Measurements from ENCODE around the gene DYRK1A. TPM values are rescaled to one million over a fixed set of nuclear protein-coding genes. Genes with fewer than 3 reads are reported as not detected.
A peak's percentile ranks its signal among the peaks of the same experiment; 100 is the strongest.
"Not testable (repeated sequence)": the region's sequence is repeated elsewhere in the genome, so short reads cannot be mapped to it uniquely, and the experiment has no call there.

Gene DYRK1A
- total RNA-seq, 1 donor from 2014 or later: 60.9 TPM

- peaks cover 15% of the 10 kb centered on the region for H3K36me3 Mint-ChIP-seq (ENCODE audit: low read depth)
- no peaks in the 10 kb centered on the region for H3K9me3 Mint-ChIP-seq
- intact Hi-C loops (cut with micrococcal nuclease): no loop called here
- H3K4me1 Mint-ChIP-seq: no peaks in the 10 kb centered on the region
- DNase-seq: peak; percentile 49
- H3K4me3 Mint-ChIP-seq: no peak overlapping the region
- no peaks in the 10 kb centered on the region for H3K27me3 Mint-ChIP-seq
- no peak overlapping the region for H3K27ac Mint-ChIP-seq
Measured at GRCh38 chr21:37520801-37521200, 154.2 kb downstream of the DYRK1A start.

- Mint-ChIP-seq H3K9me3 (no peaks in the 10 kb centered on the region), H3K27ac (no peak overlapping the region), H3K27me3 (no peaks in the 10 kb centered on the region), H3K4me3 (no peak overlapping the region), H3K36me3 (ENCODE audit: low read depth) (peaks cover 13% of the 10 kb centered on the region), H3K4me1 (no peaks in the 10 kb centered on the region)
- intact Hi-C loops (cut with micrococcal nuclease): no loop called here
- peak; percentile 52 for DNase-seq
Measured at GRCh38 chr21:37521658-37522057, 155.1 kb downstream of the DYRK1A start.

DNA sequence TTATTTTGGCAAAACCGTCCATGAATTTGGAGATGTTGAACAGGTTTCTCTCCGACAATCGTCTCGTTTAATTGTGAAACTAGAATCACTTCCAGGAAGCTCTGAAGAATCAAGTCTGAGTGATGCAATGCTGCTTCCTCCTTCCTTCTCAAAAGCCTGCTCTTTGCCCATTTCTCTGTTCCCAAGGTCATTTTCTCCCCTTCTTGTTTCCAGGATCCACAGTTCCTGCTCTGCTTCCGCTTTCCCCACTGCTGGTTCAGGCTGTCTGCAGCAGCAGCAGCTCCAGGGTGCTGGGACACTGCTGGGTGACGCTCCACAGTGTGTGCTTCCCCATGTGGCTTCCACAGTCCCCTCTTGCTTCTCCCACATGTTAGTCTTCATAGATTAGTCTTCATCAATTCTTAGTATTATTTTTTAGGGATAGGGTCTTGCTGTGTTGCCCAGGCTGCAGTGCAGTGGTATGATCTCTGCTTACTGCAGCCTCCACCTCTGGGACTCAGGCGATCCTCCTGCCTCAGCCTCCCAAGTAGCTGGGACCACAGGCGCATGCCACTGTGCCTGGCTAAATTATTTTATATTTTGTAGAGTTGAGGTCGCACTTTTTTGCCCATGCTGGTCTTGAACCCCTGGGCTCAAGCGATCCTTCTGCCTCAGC, 156.2 kb downstream of the DYRK1A start:
- intact Hi-C loops (cut with micrococcal nuclease): no loop called here
- Mint-ChIP-seq H3K9me3 (no peaks in the 10 kb centered on the region), H3K4me1 (no peaks in the 10 kb centered on the region), H3K36me3 (ENCODE audit: low read depth) (peaks cover 5% of the 10 kb centered on the region), H3K27me3 (no peaks in the 10 kb centered on the region), H3K4me3 (no peak overlapping the region), H3K27ac (no peak overlapping the region)
- DNase-seq: peak; percentile 46

DNA sequence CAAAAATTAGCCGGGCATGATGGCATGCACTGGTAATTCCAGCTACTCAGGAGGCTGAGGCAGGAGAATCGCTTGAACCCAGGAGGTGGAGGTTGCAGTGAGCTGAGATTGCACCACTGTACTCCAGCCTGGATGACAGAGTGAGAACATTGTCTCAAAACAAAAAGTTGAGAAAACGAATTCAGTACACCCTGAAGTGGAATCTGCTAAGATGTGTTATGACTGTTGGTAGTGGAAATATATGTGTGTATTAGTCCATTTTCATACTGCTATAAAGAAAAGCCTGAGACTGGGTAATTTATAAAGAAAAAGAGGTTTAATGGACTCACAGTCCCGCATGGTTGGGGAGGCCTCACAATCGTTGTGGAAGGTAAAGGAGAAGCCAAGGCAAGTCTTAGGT, 158.4 kb downstream of the DYRK1A start:
- not testable (repeated sequence) for H3K4me3 Mint-ChIP-seq, H3K27me3 Mint-ChIP-seq

GRCh38 chr21:37525810-37526209, 159.2 kb downstream of the DYRK1A start:
- H3K27me3 Mint-ChIP-seq: peaks cover 11% of the 10 kb centered on the region
- H3K36me3 Mint-ChIP-seq (ENCODE audit: low read depth): no peaks in the 10 kb centered on the region

More for the DNA sequence above, 158.4 kb downstream of the DYRK1A start:
- H3K36me3 Mint-ChIP-seq (ENCODE audit: low read depth); H3K4me1 Mint-ChIP-seq; intact Hi-C loops (cut with micrococcal nuclease); H3K9me3 Mint-ChIP-seq; H3K27ac Mint-ChIP-seq; DNase-seq: not testable (repeated sequence)

DNA sequence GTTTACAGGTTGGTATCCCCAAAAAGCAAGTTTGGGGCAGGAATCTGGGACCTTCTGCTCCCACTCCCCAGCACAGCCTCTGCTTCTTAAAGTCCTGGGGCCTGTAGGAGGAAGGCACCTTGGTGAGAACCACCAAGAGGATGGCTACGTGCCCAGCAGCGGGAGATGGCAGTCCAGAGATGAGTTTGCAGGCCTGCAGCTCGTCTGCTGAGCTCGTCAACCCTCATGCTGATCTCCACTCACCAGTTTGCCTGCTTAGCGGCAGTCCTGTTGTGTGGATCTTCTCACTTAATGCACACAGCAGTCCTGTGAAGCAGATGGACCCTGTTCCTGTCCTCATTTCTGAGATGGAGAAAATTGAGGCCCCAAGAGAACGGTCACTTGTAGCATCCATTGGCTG, 160.5 kb downstream of the DYRK1A start:
- no peaks in the 10 kb centered on the region for H3K36me3 Mint-ChIP-seq (ENCODE audit: low read depth)
- H3K4me3 Mint-ChIP-seq: no peak overlapping the region
- H3K9me3 Mint-ChIP-seq: no peaks in the 10 kb centered on the region
- peaks cover 15% of the 10 kb centered on the region for H3K27me3 Mint-ChIP-seq
- H3K27ac Mint-ChIP-seq: no peak overlapping the region
- peaks cover 2% of the 10 kb centered on the region for H3K4me1 Mint-ChIP-seq
- intact Hi-C loops (cut with micrococcal nuclease): no loop called here
- no peak for DNase-seq

More at GRCh38 chr21:37525810-37526209, 159.2 kb downstream of the DYRK1A start:
- H3K27ac Mint-ChIP-seq: no peak overlapping the region
- H3K9me3 Mint-ChIP-seq: no peaks in the 10 kb centered on the region
- no peak for DNase-seq
- no peak overlapping the region for H3K4me3 Mint-ChIP-seq
- intact Hi-C loops (cut with micrococcal nuclease): no loop called here
- H3K4me1 Mint-ChIP-seq: peaks cover 2% of the 10 kb centered on the region

- Mint-ChIP-seq H3K4me3 (no peak overlapping the region), H3K9me3 (no peaks in the 10 kb centered on the region), H3K36me3 (ENCODE audit: low read depth) (no peaks in the 10 kb centered on the region), H3K4me1 (peaks cover 2% of the 10 kb centered on the region), H3K27ac (no peak overlapping the region), H3K27me3 (peaks cover 17% of the 10 kb centered on the region)
- intact Hi-C loops (cut with micrococcal nuclease): no loop called here
- no peak for DNase-seq
Measured at GRCh38 chr21:37527716-37528115, 161.1 kb downstream of the DYRK1A start.

- no peak overlapping the region for H3K27ac Mint-ChIP-seq
- no peaks in the 10 kb centered on the region for H3K36me3 Mint-ChIP-seq (ENCODE audit: low read depth)
- no peak for DNase-seq
- peaks cover 2% of the 10 kb centered on the region for H3K4me1 Mint-ChIP-seq
- intact Hi-C loops (cut with micrococcal nuclease): no loop called here
- H3K27me3 Mint-ChIP-seq: peaks cover 17% of the 10 kb centered on the region
- no peak overlapping the region for H3K4me3 Mint-ChIP-seq
- no peaks in the 10 kb centered on the region for H3K9me3 Mint-ChIP-seq
Measured at GRCh38 chr21:37528150-37528937, 161.8 kb downstream of the DYRK1A start.

DNA sequence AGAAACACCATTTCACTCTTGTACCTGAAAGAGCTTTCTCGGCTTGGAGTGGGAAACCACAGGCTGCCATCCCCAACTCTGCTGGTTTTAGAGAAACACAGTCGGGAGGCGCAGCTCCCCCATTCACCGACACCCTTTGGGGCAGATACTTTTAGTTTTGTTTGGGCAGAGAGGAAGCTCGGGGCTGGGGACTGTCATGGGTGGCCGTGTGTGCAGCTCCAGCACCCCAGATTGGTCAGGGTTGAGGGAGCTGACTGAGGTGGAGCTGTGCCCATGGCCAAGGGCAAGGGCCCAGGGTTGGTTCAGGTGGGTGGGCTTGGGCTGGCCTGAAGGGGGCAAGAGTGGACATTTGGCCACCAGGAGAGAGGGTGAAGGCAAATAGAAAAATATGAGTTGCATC, 163.1 kb downstream of the DYRK1A start:
- DNase-seq: no peak
- Mint-ChIP-seq H3K4me1 (peaks cover 2% of the 10 kb centered on the region), H3K36me3 (ENCODE audit: low read depth) (no peaks in the 10 kb centered on the region), H3K9me3 (no peaks in the 10 kb centered on the region), H3K4me3 (no peak overlapping the region), H3K27me3 (peaks cover 22% of the 10 kb centered on the region), H3K27ac (no peak overlapping the region)
- intact Hi-C loops (cut with micrococcal nuclease): no loop called here

- intact Hi-C loops (cut with micrococcal nuclease): no loop called here
- Mint-ChIP-seq H3K4me1 (peaks cover 2% of the 10 kb centered on the region), H3K4me3 (no peak overlapping the region)
Measured at GRCh38 chr21:37530901-37531351, 164.4 kb downstream of the DYRK1A start.

DNA sequence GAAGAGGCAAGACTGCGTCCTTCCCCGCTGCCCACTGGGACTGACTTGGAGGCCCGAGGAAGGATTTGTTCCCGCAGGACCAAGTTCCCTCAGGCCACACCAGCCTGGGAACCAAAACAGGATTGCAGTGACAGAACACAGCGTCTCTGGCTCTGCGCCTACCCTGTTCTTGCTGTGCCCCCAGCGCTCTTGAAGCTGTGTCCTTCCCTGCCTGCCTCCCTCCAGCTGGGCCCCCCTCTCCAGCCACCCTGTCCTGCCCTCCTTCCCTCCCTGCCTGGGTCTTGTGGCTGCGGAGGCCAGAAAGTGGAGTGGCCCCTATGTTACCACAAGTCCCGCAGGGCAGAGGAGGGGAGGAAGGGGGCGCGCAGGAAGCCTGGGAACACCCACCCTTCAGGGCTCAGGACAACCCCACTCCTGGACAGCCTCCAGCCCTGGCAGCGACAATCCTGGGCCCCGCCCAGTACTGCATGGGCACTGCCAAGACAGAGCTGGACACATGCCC, 164.9 kb downstream of the DYRK1A start:
- H3K4me3 Mint-ChIP-seq: no peak overlapping the region
- no peak overlapping the region for H3K27ac Mint-ChIP-seq
- peaks cover 2% of the 10 kb centered on the region for H3K4me1 Mint-ChIP-seq
- no peaks in the 10 kb centered on the region for H3K36me3 Mint-ChIP-seq (ENCODE audit: low read depth)
- peaks cover 29% of the 10 kb centered on the region for H3K27me3 Mint-ChIP-seq
- intact Hi-C loops (cut with micrococcal nuclease): no loop called here
- H3K9me3 Mint-ChIP-seq: peaks cover 4% of the 10 kb centered on the region
- no peak for DNase-seq

More at GRCh38 chr21:37530901-37531351, 164.4 kb downstream of the DYRK1A start:
- no peaks in the 10 kb centered on the region for H3K9me3 Mint-ChIP-seq
- no peak for DNase-seq
- H3K36me3 Mint-ChIP-seq (ENCODE audit: low read depth): no peaks in the 10 kb centered on the region
- no peak overlapping the region for H3K27ac Mint-ChIP-seq
- H3K27me3 Mint-ChIP-seq: peaks cover 27% of the 10 kb centered on the region

DNA sequence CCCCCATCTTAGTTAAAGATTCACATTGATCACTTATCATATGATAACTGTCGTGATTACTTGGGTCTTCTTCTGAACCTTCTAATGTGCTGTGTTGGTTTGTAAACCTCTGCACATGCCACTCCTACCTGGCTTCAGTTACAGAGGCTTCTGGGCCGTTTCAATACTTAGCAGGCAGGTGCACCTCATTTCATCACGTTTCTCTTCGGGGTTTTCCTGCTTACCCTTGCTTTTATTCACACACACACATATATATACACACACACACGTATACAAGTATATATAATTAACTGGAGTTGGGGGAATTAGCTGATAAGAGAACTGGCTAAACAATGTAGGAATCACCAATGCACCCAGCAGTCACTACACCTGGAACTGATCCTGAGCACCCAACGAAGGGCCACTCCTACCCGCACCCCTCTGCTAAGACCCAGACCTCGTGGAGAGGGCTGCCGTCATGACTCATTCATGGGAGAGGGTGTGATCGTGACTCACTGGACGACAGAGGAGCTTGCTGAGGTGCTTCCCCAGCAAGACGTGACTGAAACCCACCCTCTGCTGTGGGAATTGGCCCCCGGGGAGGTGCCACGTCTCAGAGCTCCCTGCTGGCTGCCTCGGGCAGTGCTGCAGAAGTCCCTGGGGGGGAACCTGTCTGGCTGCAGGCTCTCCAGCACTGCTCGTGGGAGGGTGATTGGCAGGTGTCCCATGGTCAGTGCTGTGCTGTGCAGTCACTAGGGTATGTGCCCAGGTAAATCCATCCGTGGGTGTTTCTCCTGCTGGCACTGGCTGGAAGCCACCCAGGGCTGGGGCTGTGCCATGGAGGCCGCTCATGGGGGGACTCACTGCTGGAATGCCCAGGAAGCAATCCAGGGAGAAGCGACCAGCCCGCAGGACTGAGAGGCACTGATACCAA, 166.6 kb downstream of the DYRK1A start:
- H3K36me3 Mint-ChIP-seq (ENCODE audit: low read depth): no peaks in the 10 kb centered on the region
- H3K9me3 Mint-ChIP-seq: peaks cover 9% of the 10 kb centered on the region
- no peak for DNase-seq
- H3K27me3 Mint-ChIP-seq: peaks cover 31% of the 10 kb centered on the region
- no peak overlapping the region for H3K4me3 Mint-ChIP-seq
- H3K4me1 Mint-ChIP-seq: peaks cover 2% of the 10 kb centered on the region
- no peak overlapping the region for H3K27ac Mint-ChIP-seq
- intact Hi-C loops (cut with micrococcal nuclease): no loop called here

GRCh38 chr21:37534431-37534830, 167.9 kb downstream of the DYRK1A start:
- no peak for DNase-seq
- intact Hi-C loops (cut with micrococcal nuclease): no loop called here
- peaks cover 2% of the 10 kb centered on the region for H3K4me1 Mint-ChIP-seq
- no peaks in the 10 kb centered on the region for H3K36me3 Mint-ChIP-seq (ENCODE audit: low read depth)
- peaks cover 9% of the 10 kb centered on the region for H3K9me3 Mint-ChIP-seq
- H3K4me3 Mint-ChIP-seq: no peak overlapping the region
- no peak overlapping the region for H3K27ac Mint-ChIP-seq
- peaks cover 30% of the 10 kb centered on the region for H3K27me3 Mint-ChIP-seq

Data from activated CD4-positive, alpha-beta T cell treated with anti-CD3 and anti-CD28 coated beads, Interleukin-2, amount 10 ng/mL, durations not matched to agents 24 days and 14 days (primary cell).